ENCODE results near the gene SMTNL2.

GRCh38 chr17:4540224-4540651 lies 44.1 kb upstream of the SMTNL2 start:
- TF ChIP-seq CTCF (IDR thresholded peaks at IDR 0.05; ENCODE audit: poor library complexity), result peak; percentile 20
- TF ChIP-seq EZH2phosphoT487 (IDR thresholded peaks at IDR 0.05; ENCODE audit: low read depth, severe bottlenecking, unreplicated experiment), result no peak
- TF ChIP-seq EZH2 (IDR thresholded peaks at IDR 0.05; ENCODE audit: borderline replicate concordance), result no peak
